Body of pancreas (tissue), 4 donors: ENCODE data around the gene MYCL. TPM values are rescaled to one million over a fixed set of nuclear protein-coding genes. Genes with fewer than 3 reads are reported as not detected.
A peak's percentile ranks its signal among the peaks of the same experiment; 100 is the strongest.

ENCODE experiments used
- ATAC-seq: fragments of 150-250 bp; one replicate; pipeline ENCODE4 v1.9.1; 2016
- DNase-seq, 4 donors: peaks; one replicate each; pipeline ENCODE4 v3.0.0-alpha.2; 2019
- H3K27ac ChIP-seq, 4 donors: fragments of 200-600 bp; sonication (generic); 1 replicate in 3 of 4; 2 replicates in 1 of 4; pipeline versions ENCODE4 v1.5.1 to v1.6.1; 2016 to 2019; ENCODE audit warnings: mild to moderate bottlenecking in 1 of 4, mixed read lengths in 1 of 4, moderate library complexity in 1 of 4
- H3K27me3 ChIP-seq, 2 donors: fragments of 200-600 bp; sonication (generic); one replicate each; pipeline ENCODE4 v1.6.0; 2016; ENCODE audit warnings: mild to moderate bottlenecking in 1 of 2
- H3K36me3 ChIP-seq, 2 donors: fragments of 200-600 bp; sonication (generic); replicated peaks in 1 of 2; 2 replicates each; pipeline ENCODE4 v1.5.1; 2016; ENCODE audit warnings: low read depth in 2 of 2; ENCODE audit not compliant: insufficient read depth in 1 of 2
- H3K4me1 ChIP-seq: fragments of 200-600 bp; sonication (generic); one replicate; pipeline ENCODE4 v1.6.0; 2016
- H3K4me3 ChIP-seq, 2 donors: fragments of 200-600 bp; sonication (generic); 1 replicate in 1 of 2; 2 replicates in 1 of 2; pipeline ENCODE4 v1.5.1; 2016 to 2019
- H3K9me3 ChIP-seq, 3 donors: fragments of 200-600 bp; sonication (generic); 1 replicate in 2 of 3; 2 replicates in 1 of 3; pipeline ENCODE4 v1.5.1; 2016
- CTCF ChIP-seq, 7 experiments: fragments of 450-650 bp in 4 of 7; fragments of 200-600 bp in 3 of 7; sonication (generic) in 3 of 7; IDR thresholded peaks; one replicate each; pipeline ENCODE4 v1.5.1; 2016 to 2019; ENCODE audit warnings: antibody characterized with exemption in 7 of 7
- POLR2A ChIP-seq, 3 donors: fragments of 450-650 bp; IDR thresholded peaks; one replicate each; pipeline ENCODE4 v1.6.1; 2016; ENCODE audit warnings: antibody characterized with exemption in 3 of 3, mild to moderate bottlenecking in 2 of 3
- WGBS, 2 donors: methylation state at CpG; one replicate each; pipeline ENCODE4 v1.1.5; 2017; 5-methylcytosine and 5-hydroxymethylcytosine counted together
- intact Hi-C: fragments of 100-400 bp; cut with DNase I; formaldehyde crosslinking; loops from one replicate; pipeline ENCODE4 v1.15.1; 2023
- small RNA-seq: library from RNA; depleted of rRNA; stranded (forward); fragments of <200 nt; gene quantifications from one replicate; pipeline ENCODE3, GENCODE V24; 2016
- total RNA-seq, 2 donors: library from RNA; depleted of rRNA; stranded (reverse); fragments of >200 nt; gene quantifications; one replicate each; pipeline ENCODE4 v1.1.0, GENCODE V29; 2016

Gene MYCL
- total RNA-seq, 2 donors from 2014 or later: 28.3 to 33.0 TPM

- intact Hi-C loops: no loop called here
- TF ChIP-seq CTCF (IDR thresholded peaks at IDR 0.05) (no peak), POLR2A (IDR thresholded peaks at IDR 0.05) (peak in 1 of 3 donors; percentile 32)
- no peak overlapping the region for H3K4me3 ChIP-seq
- ATAC-seq (peak; percentile 94), DNase-seq (peak; percentile 95 to 98 (median 97))
- peaks cover 0 to 13% of the 10 kb centered on the region in 2 donors for H3K36me3 ChIP-seq
- peaks cover 49% of the 10 kb centered on the region for H3K4me1 ChIP-seq
- H3K9me3 ChIP-seq: no peaks in the 10 kb centered on the region
- H3K27me3 ChIP-seq: no peaks in the 10 kb centered on the region
- 5 to 7% methylated on average over 7 of the region's 7 CpGs for WGBS, 2 donors
- H3K27ac ChIP-seq: peak overlapping the region; percentile 58 to 81 (median 70)
Observed at GRCh38 chr1:39845569-39846566, 55.8 kb downstream of the MYCL start.

Small RNA genes within 50 kb of the gene (small RNA-seq; reads per million reads assigned to genes)
- not detected for gene RF00019

Other genes starting within 250 kb of the MYCL start
- gene NT5C1A, start 229.8 kb downstream of the MYCL start, total RNA-seq: 1 to 10 TPM; 2.3 to 3.1 TPM
- gene HPCAL4, start 210.5 kb downstream of the MYCL start, total RNA-seq: 1 to 10 TPM in 1 of 2 donors, under 1 TPM in 1; 0.66 to 9.1 TPM
- 10 to 100 TPM; 25.9 to 33.6 TPM for gene PPIE, start 163.0 kb downstream of the MYCL start, total RNA-seq
- gene OXCT2, start 130.6 kb downstream of the MYCL start, total RNA-seq: 1 to 10 TPM; 2.6 to 4.6 TPM
- 1 to 10 TPM; 2.3 to 5.4 TPM for gene BMP8B, start 113.1 kb downstream of the MYCL start, total RNA-seq
- gene TRIT1, start 18.4 kb downstream of the MYCL start, total RNA-seq: 10 to 100 TPM; 15.8 to 30.7 TPM
- under 1 TPM; 0.33 to 0.52 TPM for gene MFSD2A, start 53.2 kb upstream of the MYCL start, total RNA-seq
- gene CAP1, start 138.8 kb upstream of the MYCL start, total RNA-seq: 10 to 100 TPM; 60.7 to 66.3 TPM
- gene PPT1, start 195.3 kb upstream of the MYCL start, total RNA-seq: 10 to 100 TPM; 26.4 to 28.5 TPM